ENCODE data around the gene PSPH. TPM values are rescaled to one million over a fixed set of nuclear protein-coding genes. Genes with fewer than 3 reads are reported as not detected.
"Not testable (repeated sequence)": the region's sequence is repeated elsewhere in the genome, so short reads cannot be mapped to it uniquely, and the experiment has no call there.

Gene PSPH
- total and polyA plus RNA-seq, 8 donors = 13.7 to 25.0 (median 20.7) TPM

DNA sequence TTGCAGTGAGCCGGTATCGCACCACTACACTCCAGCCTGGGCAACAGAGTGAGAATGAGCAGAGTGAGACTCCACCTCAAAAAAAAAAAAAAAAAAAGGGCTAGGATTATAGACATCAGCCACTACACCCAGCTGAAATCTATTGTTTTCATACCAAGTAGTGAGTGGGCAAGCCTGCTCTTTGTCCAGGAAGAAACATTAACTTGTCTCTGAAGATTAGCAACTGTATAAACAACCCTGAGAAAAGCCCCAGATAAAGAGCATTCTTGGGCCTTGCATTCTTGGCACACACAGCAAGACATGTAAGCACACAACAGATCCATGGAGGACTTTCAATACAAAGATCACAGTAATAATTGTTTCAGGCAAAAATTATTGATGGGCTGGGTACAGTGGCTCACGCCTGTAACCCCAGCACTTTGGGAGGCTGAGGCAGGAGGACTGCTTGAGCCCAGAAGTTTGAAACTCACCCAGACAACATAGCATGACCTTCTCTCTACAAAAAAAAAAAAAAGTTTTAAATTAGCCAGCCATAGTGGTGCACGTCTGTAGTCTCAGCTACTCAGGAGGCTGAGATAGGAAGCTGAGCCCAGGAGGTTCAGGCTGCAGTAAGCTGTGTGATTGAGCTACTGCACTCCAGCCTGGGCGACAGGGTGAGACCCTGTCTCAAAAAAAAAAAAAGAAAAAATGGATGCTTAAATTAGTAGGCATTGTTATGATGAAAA, 4.4 kb downstream of the PSPH start:
- peak; percentile 8 for ATAC-seq
- H3K27ac ChIP-seq = peak overlapping the region; percentile 58 to 62

DNA sequence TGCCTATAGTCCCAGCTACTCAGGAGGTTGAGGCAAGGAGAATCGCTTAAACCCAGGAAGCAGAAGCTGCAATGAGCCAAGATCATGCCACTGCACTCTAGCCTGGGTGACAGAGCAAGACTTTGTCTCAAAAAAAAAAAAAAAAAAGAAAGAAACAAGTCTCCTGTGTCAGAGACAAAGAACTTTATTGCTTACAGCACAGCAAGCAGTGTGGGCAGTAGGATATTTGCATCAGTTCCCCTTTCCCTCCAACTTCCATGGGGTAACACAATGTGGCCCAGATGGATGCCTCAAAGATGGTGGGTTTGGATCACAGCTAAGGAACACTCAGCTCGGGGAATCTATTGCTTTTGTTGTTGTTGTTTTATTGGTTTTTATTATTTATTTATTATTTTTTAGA, 5.5 kb downstream of the PSPH start:
- H3K27me3 ChIP-seq; intact Hi-C loops (cut with DNase I); H3K36me3 ChIP-seq; ATAC-seq; H3K9me3 ChIP-seq; H3K4me3 ChIP-seq: not testable (repeated sequence)
- Histone ChIP-seq H3K4me1 (peaks cover 10 to 13% of the 10 kb centered on the region in 2 donors), H3K27ac (peak overlapping the region in 1 of 2 donors; percentile 58)
- peak in 1 of 4 donors; percentile 8 for DNase-seq

More for the DNA sequence above, 4.4 kb downstream of the PSPH start:
- no peaks in the 10 kb centered on the region for H3K9me3 ChIP-seq
- no peak overlapping the region for H3K4me3 ChIP-seq
- no peaks in the 10 kb centered on the region for H3K27me3 ChIP-seq
- TF ChIP-seq, protein P1, sequence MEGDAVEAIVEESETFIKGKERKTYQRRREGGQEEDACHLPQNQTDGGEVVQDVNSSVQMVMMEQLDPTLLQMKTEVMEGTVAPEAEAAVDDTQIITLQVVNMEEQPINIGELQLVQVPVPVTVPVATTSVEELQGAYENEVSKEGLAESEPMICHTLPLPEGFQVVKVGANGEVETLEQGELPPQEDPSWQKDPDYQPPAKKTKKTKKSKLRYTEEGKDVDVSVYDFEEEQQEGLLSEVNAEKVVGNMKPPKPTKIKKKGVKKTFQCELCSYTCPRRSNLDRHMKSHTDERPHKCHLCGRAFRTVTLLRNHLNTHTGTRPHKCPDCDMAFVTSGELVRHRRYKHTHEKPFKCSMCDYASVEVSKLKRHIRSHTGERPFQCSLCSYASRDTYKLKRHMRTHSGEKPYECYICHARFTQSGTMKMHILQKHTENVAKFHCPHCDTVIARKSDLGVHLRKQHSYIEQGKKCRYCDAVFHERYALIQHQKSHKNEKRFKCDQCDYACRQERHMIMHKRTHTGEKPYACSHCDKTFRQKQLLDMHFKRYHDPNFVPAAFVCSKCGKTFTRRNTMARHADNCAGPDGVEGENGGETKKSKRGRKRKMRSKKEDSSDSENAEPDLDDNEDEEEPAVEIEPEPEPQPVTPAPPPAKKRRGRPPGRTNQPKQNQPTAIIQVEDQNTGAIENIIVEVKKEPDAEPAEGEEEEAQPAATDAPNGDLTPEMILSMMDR (IDR thresholded peaks at IDR 0.05) = no peak
- peaks cover 0 to 7% of the 10 kb centered on the region in 2 donors for H3K36me3 ChIP-seq
- H3K4me1 ChIP-seq = peaks cover 10 to 15% of the 10 kb centered on the region in 2 donors
- intact Hi-C loops (cut with DNase I) = no loop called here
- DNase-seq = peak in 1 of 4 donors; percentile 48

DNA sequence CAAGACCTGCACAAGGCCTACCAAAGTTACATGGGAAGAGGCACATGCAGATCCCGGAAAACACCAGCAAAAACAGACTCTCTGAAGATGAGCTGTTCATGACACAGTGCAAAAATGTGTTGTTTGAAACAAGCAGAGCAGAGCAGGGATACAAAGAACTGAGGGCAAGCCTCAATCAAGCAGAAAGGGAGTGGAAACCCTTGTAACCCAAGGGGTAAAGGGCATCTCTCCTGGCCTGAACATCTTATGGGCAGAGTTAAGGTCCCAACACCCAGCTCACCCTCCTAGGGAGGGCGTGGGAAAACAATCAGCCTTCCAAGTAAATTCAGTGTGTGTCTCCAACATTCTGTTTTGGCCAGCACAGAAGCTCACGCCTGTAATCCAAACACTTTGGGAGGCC, 10.5 kb downstream of the PSPH start:
- Histone ChIP-seq H3K4me3 (no peak overlapping the region), H3K4me1 (no peaks in the 10 kb centered on the region), H3K27ac (no peak overlapping the region), H3K27me3 (no peaks in the 10 kb centered on the region), H3K36me3 (peaks cover 0 to 7% of the 10 kb centered on the region in 2 donors), H3K9me3 (no peaks in the 10 kb centered on the region)
- intact Hi-C loops (cut with DNase I) = no loop called here
- DNase-seq (no peak), ATAC-seq (no peak)
- TF ChIP-seq, protein P1 (IDR thresholded peaks at IDR 0.05) = no peak

DNA sequence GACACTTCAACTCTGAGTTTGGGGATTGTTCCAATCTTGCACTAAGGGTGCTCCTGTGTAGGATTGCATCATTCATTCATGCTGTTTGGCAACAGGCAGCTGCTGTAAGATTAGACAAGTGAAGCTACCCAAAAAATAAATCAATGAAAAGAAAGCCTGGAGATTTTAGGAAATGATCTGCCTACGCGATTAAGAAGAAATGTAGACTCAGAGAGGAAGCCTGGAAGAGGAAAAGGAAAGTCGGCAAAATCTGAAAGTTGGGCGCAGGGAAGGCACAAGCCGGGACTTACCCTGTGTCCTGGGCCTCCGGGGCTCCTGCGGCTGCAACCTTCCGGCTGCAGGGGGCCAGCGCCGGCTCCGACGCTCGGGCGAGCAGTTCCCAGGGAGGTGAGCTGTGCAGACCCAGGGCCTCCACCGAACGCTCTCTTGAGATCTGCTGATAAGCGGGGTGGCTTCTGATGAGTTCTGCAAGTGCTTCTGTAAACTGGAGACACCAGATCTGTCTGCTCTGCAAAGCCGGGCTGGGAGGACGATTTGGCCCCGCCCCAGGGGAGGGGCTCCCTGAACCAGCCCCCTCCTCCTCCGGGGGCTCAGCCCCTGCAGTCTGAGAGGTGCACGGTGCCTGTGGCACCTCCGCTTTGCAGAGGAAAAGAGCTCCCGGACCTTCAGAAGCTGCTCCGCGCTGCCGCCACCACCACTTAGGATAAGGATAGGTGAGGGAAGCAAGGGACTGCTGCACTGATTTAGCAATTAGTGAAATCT, 17.4 kb downstream of the PSPH start:
- TF ChIP-seq, protein P1 (IDR thresholded peaks at IDR 0.05) = peak in 1 of 2 donors; percentile 32
- peak; percentile 96 for ATAC-seq
- peak overlapping the region; percentile 65 to 67 for H3K4me3 ChIP-seq
- intact Hi-C loops (cut with DNase I) = no loop called here
- H3K4me1 ChIP-seq = peaks cover 0 to 18% of the 10 kb centered on the region in 2 donors
- H3K27me3 ChIP-seq = no peaks in the 10 kb centered on the region
- DNase-seq = peak; percentile 43 to 91 (median 68)
- H3K9me3 ChIP-seq = no peaks in the 10 kb centered on the region
- peaks cover 0 to 17% of the 10 kb centered on the region in 2 donors for H3K36me3 ChIP-seq
- H3K27ac ChIP-seq = peak overlapping the region; percentile 22 to 71

DNA sequence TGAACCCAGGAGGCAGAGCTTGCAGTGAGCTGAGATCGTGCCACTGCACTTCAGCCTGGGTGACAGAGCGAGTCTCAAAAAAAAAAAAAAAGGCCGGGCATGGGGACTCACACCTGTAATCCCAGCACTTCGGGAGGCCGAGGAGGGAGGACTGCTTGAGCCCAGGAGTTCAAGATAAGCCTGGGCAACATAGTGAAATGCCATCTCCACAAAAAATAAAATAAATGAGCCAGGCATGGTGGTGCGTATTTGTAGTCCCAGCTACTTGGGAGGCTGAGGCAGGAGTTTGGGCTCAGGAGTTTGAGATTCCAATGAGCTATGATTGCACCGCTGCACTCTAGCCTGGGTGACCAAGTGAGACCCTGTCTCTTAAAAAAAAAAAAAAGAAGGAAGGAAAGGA, 18.7 kb downstream of the PSPH start:
- intact Hi-C loops (cut with DNase I); ATAC-seq: not testable (repeated sequence)

DNA sequence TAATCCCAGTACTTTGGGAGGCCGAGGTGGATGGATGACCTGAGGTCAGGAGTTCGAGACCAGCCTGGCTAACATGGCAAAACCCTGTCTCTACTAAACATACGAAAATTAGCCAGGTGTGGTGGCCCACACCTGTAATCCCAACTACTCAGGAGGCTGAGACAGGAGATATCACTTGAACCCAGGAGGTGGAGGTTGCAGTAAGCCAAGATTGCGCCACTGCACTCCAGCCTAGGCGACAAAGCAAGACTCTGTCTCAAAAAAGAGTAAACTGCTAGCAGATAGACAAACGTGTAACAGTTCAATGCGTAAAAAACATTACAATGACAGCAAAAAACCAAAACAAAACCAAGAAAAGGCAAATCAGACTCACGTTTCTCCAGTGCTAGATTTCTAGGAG, 19.7 kb downstream of the PSPH start:
- intact Hi-C loops (cut with DNase I); ATAC-seq; H3K4me3 ChIP-seq: not testable (repeated sequence)

More for the DNA sequence above, 18.7 kb downstream of the PSPH start:
- H3K36me3 ChIP-seq = peaks cover 0 to 28% of the 10 kb centered on the region in 2 donors
- not testable (repeated sequence) for H3K4me3 ChIP-seq, H3K27ac ChIP-seq, H3K27me3 ChIP-seq, H3K9me3 ChIP-seq, DNase-seq
- H3K4me1 ChIP-seq = peaks cover 0 to 18% of the 10 kb centered on the region in 2 donors

More for the DNA sequence above, 19.7 kb downstream of the PSPH start:
- H3K27ac ChIP-seq, H3K27me3 ChIP-seq, H3K9me3 ChIP-seq, DNase-seq: not testable (repeated sequence)
- Histone ChIP-seq H3K4me1 (peaks cover 0 to 18% of the 10 kb centered on the region in 2 donors), H3K36me3 (peaks cover 0 to 36% of the 10 kb centered on the region in 2 donors)

Measured in left lung (tissue), 10 donors.